DND-41 (cell line): ENCODE measurements around the gene WDR36.

Experiments used
- ATAC-seq: fragments of 200-7000 bp; cut with Tn5 transposase; 3 replicates; pipeline ENCODE4 v1.9.1; 2021; ENCODE audit warnings: low read depth; ENCODE audit not compliant: insufficient read depth
- DNase-seq: peaks from one replicate; pipeline ENCODE4 v3.0.0-alpha.2; 2020
- H2AFZ ChIP-seq: 2 replicates; pipeline ENCODE4 v1.6.0; 2012; ENCODE audit warnings: low read depth, low read length
- H3K27ac ChIP-seq: 2 replicates; pipeline ENCODE4 v1.5.1; 2012; ENCODE audit warnings: low read length, inconsistent platforms
- H3K27me3 ChIP-seq: fragments of 200-600 bp; sonication (generic); 2 replicates; pipeline ENCODE4 v1.6.0; 2012; ENCODE audit warnings: low read length, mild to moderate bottlenecking, inconsistent platforms; ENCODE audit not compliant: insufficient read depth, poor library complexity
- H3K36me3 ChIP-seq: 2 replicates; pipeline ENCODE4 v1.5.1; 2012; ENCODE audit warnings: low read length, inconsistent platforms; ENCODE audit not compliant: insufficient read depth
- H3K4me1 ChIP-seq: 2 replicates; pipeline ENCODE4 v1.5.1; 2012; ENCODE audit warnings: mild to moderate bottlenecking, low read length; ENCODE audit not compliant: insufficient read depth
- H3K4me2 ChIP-seq: 2 replicates; pipeline ENCODE4 v1.6.0; 2012; ENCODE audit warnings: mild to moderate bottlenecking, moderate library complexity, low read length, inconsistent platforms; ENCODE audit not compliant: insufficient read depth
- H3K4me3 ChIP-seq, 2 experiments: fragments of 200-600 bp in 1 of 2; shearing (Covaris generic) in 1 of 2; 2 replicates each; pipeline ENCODE4 v1.5.1; 2012 to 2016; ENCODE audit warnings: inconsistent platforms in 2 of 2, low read length in 2 of 2, mild to moderate bottlenecking in 2 of 2, low read depth in 1 of 2, moderate library complexity in 1 of 2
- H3K79me2 ChIP-seq: 2 replicates; pipeline ENCODE4 v1.6.0; 2012; ENCODE audit warnings: low read length, inconsistent platforms; ENCODE audit not compliant: insufficient read depth
- H3K9ac ChIP-seq: 2 replicates; pipeline ENCODE4 v1.6.0; 2012; ENCODE audit warnings: low read depth, mild to moderate bottlenecking, inconsistent platforms, low read length, moderate library complexity
- H3K9me3 ChIP-seq: 2 replicates; pipeline ENCODE4 v1.5.1; 2012; ENCODE audit warnings: low read length, moderate library complexity, mild to moderate bottlenecking, inconsistent platforms; ENCODE audit not compliant: insufficient read depth, severe bottlenecking
- H4K20me1 ChIP-seq: 2 replicates; pipeline ENCODE4 v1.6.0; 2012; ENCODE audit warnings: low read length; ENCODE audit not compliant: insufficient read depth
- CTCF ChIP-seq: IDR thresholded peaks from 2 replicates; pipeline ENCODE4 v1.5.1; 2012; ENCODE audit warnings: borderline replicate concordance, low read length, moderate library complexity, mild to moderate bottlenecking; ENCODE audit not compliant: poor library complexity, severe bottlenecking; ENCODE audit errors: extremely low read depth
- EZH2 ChIP-seq: IDR thresholded peaks from 3 replicates; pipeline ENCODE4 v1.6.1; 2012; ENCODE audit warnings: borderline replicate concordance, low read depth, mild to moderate bottlenecking, moderate library complexity, low read length, inconsistent platforms; ENCODE audit not compliant: severe bottlenecking

The WDR36 gene

DNA sequence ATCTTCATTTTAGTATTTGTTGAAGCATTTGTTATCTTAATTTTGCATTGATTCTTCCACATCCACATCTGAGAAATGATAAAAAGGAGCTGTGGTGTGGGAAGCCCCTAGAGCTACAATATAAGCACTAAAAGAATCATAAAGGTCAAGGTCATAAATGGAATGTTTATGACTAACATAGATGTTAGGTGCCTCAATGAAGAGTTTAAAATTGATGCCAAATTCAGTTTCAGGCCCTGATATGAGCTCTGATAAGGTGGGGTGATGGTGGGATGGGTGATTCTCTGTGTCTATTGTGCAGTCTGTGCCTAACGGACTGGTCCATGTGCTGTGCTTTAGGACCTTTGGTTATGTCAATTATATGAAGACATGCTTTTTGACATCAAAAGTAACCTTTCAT, 70.9 kb downstream of the WDR36 start:
- TF ChIP-seq EZH2 (no peak), CTCF (no peak)
- no peak for DNase-seq
- H3K9ac ChIP-seq, result no peak overlapping the region
- ATAC-seq, result no peak
- no peak overlapping the region for H3K4me3 ChIP-seq
- no peaks in the 10 kb centered on the region for H3K27me3 ChIP-seq
- H3K9me3 ChIP-seq, result no peaks in the 10 kb centered on the region
- H3K4me1 ChIP-seq, result peaks cover 5% of the 10 kb centered on the region; the same call in 1 of the 2 replicates
- no peaks in the 10 kb centered on the region for H3K36me3 ChIP-seq
- H2AFZ ChIP-seq, result no peak overlapping the region
- no peaks in the 10 kb centered on the region for H3K79me2 ChIP-seq
- H4K20me1 ChIP-seq, result no peaks in the 10 kb centered on the region
- no peak overlapping the region for H3K27ac ChIP-seq
- H3K4me2 ChIP-seq, result no peak overlapping the region

- no peak overlapping the region for H3K4me2 ChIP-seq
- ATAC-seq (no peak), DNase-seq (no peak)
- H3K27ac ChIP-seq, result no peak overlapping the region
- no peaks in the 10 kb centered on the region for H3K9me3 ChIP-seq
- no peaks in the 10 kb centered on the region for H3K36me3 ChIP-seq
- H3K79me2 ChIP-seq, result no peaks in the 10 kb centered on the region
- no peaks in the 10 kb centered on the region for H3K4me1 ChIP-seq
- no peaks in the 10 kb centered on the region for H4K20me1 ChIP-seq
- H3K4me3 ChIP-seq, result no peak overlapping the region
- no peaks in the 10 kb centered on the region for H3K27me3 ChIP-seq
- no peak overlapping the region for H3K9ac ChIP-seq
- H2AFZ ChIP-seq, result no peak overlapping the region
- TF ChIP-seq EZH2 (no peak), CTCF (no peak)
Observed at GRCh38 chr5:111165058-111165457, 72.9 kb downstream of the WDR36 start.

GRCh38 chr5:111167551-111167950, 75.4 kb downstream of the WDR36 start:
- H3K27me3 ChIP-seq, result no peaks in the 10 kb centered on the region
- H3K9ac ChIP-seq, result no peak overlapping the region
- H3K4me3 ChIP-seq, result no peak overlapping the region
- H3K9me3 ChIP-seq, result no peaks in the 10 kb centered on the region
- no peak for ATAC-seq
- DNase-seq, result no peak
- no peaks in the 10 kb centered on the region for H4K20me1 ChIP-seq
- no peaks in the 10 kb centered on the region for H3K79me2 ChIP-seq
- no peak overlapping the region for H3K27ac ChIP-seq
- no peak overlapping the region for H3K4me2 ChIP-seq
- H3K4me1 ChIP-seq, result no peaks in the 10 kb centered on the region
- H3K36me3 ChIP-seq, result no peaks in the 10 kb centered on the region
- no peak for TF ChIP-seq CTCF
- TF ChIP-seq EZH2, result no peak
- no peak overlapping the region for H2AFZ ChIP-seq

GRCh38 chr5:111168608-111169007, 76.5 kb downstream of the WDR36 start:
- H3K9ac ChIP-seq, result no peak overlapping the region
- H3K4me1 ChIP-seq, result no peaks in the 10 kb centered on the region
- no peak overlapping the region for H2AFZ ChIP-seq
- no peaks in the 10 kb centered on the region for H3K79me2 ChIP-seq
- H4K20me1 ChIP-seq, result no peaks in the 10 kb centered on the region
- no peak for ATAC-seq
- TF ChIP-seq CTCF, result no peak
- no peak for TF ChIP-seq EZH2
- DNase-seq, result no peak
- no peaks in the 10 kb centered on the region for H3K27me3 ChIP-seq
- no peaks in the 10 kb centered on the region for H3K9me3 ChIP-seq
- no peak overlapping the region for H3K4me2 ChIP-seq
- no peaks in the 10 kb centered on the region for H3K36me3 ChIP-seq
- H3K4me3 ChIP-seq, result no peak overlapping the region
- H3K27ac ChIP-seq, result no peak overlapping the region
